ENCODE measurements around the gene LTBP3. TPM values are rescaled to one million over a fixed set of nuclear protein-coding genes. Genes with fewer than 3 reads are reported as not detected.
A peak's percentile ranks its signal among the peaks of the same experiment; 100 is the strongest.

LTBP3 gene
- polyA plus RNA-seq, 5 donors = 184 to 305 (median 276) TPM

DNA sequence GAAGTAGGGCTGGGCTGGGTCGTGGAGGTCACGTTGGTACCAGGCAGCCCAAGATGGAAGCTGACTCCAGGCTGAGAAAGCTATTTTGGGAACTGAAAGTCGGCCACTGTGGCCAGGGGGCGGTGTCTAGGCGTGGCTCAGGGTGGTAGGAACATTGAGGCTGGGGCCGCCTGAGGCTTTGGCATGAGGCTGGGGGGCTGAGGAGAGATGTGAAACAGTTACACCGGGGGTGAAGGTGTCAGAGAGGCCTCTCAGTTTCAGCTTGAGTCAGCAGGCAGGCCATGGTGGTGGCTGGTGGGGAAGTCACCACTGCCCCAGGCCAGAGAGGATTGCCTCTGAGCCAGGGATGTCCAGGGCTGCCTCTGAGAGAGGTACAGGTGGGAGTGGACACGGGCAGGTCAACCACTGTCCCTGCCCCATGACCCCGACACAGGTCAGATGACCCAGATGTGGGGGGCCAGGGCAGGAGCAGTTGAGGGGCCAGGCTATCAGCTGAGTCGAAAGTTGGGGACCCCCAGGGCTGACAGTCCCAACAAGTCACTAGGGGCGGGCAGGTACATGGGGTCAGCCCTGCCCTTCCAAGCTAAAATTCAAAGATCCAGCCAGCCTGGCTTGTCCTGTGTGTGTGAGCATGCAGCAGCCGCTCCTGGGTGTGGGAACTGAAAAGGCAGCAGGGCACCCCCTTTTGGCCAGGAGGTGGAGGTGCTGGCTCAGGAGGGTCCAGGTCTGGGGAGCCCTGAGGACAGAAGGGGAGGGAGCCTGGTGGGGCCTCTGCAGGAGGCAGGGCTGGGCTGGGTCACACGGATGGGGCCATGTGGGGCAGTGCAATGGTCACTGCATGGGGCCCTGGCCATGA lies 30.3 kb upstream of the LTBP3 start:
- no peak for DNase-seq

DNA sequence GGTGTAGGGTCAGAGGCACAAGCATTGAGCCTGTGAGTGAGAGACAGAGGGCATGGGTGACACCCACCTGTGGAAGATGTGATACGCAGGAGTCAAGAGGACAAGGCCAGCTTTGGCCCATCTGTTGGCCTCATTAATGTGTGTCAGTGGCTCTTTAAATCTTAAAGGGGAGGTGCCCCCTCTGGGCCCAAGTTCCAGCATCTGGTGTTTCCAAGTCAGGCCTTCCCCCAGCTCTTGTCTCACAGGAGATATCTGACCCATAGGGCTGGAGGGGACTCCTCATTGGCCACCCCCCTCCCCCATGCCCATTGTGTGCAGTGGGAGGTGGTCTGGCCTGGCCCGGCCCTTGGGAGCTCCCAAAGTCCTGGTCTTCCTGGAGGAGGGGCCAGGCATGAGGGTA lies 28.5 kb upstream of the LTBP3 start:
- no peak for DNase-seq

DNA sequence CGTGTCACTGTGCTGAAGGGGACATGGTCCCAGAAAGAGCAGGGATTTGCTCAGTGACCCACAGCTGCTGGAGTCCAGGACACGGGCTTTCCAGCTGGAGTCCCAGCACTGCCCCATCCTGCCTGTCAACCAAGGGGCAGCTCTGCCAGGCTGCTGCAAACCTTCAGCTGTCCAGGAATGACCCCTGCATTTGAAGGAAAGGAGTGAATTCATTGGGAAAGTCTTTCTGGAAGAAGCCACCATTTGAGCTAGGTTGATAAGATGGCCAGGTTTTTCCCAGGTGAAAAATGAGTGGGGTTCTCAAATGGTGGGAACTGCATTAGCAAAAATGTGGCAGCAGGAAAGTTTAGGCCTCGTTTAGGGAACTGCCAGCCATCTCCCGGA lies 28.1 kb upstream of the LTBP3 start:
- DNase-seq = no peak

DNA sequence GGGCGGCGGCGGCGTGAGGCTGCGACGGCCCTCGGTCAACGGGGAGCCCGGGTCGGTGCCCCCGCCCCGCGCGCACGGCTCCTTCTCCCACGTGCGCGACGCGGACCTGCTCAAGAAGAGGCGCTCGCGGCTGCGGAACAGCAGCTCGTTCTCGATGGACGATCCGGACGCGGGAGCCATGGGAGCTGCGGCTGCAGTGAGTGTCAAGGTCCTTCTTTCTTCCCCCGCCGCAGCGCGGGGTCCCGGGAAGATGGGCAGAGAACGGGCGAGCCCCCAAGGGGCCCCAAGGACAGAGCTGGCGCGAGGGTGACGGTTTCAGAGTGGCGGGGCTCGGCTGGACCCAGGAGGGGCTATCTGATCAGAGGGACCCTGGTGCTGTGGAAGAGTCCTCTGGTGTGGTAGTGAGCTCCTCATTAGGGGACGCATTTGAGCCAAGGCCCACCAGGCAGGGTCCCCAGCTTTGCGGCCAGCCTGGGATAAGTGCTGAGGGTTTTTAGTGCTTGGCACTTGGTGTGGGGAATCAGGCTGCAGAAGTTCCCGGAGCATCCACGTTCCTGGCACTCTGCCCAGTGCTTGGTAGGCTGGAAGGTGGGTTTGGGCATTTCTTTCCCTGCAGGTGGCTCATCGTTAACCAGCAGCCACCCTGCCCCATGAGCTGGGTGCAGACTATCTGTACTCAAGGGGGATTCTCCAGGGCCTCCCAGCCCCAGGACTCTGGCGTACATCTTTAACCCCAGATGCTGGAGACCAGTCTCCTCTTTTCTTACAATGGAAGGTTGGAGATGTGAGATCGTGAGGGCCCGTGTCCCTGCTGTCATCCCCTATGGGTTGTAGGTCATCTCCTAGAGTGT lies 27.5 kb upstream of the LTBP3 start:
- no peak for DNase-seq

DNA sequence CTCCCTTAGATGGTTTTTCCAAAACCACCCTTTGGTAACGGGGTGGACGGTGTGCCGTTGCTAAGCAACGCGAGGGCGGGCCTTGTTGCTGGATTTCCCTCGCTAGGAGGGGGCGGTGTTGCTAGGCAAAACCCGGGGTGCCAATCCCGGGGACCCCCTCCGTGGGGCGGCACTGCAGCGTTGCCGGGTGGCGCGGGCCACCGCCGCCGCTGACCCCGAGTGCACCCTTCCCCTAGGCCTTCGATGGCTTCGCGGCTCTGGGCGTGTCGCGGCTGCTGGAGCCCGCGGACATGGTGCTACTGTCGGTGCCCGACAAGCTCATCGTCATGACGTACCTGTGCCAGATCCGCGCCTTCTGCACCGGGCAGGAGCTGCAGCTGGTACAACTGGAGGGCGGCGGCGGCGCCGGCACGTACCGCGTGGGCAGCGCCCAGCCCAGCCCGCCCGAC lies 26.6 kb upstream of the LTBP3 start:
- DNase-seq = no peak

DNA sequence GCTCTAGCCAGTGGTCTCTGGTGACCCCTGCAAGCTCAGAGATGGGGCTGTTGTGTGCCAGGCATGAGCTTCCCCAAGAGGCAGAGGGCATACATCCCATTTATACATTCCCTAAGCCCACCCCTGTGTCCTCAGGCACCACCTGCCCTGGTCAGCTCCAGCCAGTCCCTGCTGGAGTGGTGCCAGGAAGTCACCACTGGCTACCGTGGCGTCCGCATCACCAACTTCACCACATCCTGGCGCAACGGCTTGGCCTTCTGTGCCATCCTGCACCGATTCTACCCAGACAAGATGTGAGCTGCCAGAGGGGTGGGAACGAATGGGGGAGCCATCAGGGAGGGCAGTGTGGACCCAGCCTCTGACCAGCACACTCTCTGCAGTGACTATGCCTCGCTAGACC lies 25.9 kb upstream of the LTBP3 start:
- DNase-seq = no peak

DNA sequence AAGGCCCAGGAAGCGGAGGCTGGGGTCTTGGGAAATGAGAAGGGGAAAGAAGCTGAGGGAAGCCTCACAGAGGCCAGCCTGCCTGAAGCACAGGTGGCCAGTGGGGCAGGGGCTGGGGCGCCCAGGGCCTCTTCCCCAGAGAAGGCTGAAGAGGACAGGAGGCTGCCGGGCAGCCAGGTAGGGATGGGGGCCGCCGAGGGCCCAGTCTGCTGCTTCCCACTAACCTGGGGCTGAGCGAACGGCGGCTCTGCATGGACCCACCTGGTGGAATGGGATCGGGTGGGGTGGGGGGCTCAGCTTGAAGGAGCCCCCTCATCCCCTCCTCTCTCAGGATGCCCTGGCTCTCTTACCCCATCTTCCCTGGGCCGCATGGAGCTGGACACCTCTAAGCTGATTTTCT lies 25.4 kb upstream of the LTBP3 start:
- no peak for DNase-seq

DNA sequence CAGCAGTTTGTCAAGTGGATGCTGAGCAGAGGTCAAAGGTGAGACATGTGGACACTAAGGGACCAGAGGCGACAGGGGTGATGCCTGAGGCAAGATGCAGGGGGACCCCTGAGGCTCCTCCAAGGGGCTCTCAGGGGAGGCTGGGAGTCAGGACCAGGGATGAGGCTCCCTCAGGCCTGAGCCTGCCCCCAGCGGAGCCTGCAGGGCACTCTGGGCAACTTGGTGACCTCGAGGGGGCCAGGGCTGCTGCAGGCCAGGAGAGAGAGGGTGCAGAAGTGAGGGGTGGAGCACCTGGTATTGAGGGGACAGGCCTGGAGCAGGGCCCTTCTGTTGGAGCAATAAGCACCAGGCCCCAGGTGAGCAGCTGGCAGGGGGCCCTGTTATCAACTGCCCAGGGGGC lies 23.8 kb upstream of the LTBP3 start:
- no peak for DNase-seq

DNA sequence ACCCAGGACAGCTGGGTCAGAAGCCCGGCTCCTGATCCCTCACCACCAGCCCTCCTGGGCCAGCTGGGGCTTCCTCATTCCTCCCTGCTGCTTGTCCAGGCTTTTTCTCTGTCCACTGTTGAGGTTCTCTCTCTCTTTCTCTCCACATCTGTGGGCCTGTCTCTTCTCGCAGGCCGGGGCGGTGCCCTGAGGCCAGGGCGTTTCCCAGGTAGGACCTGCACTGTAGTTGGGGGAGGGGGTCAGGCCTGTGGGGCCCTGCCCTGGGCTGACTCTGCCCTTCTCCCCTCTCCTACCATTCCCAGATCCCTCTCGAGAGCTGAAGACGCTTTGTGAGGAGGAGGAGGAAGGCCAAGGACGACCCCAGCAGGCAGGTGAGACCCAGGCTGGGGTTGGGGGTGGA lies 22.6 kb upstream of the LTBP3 start:
- no peak for DNase-seq

DNA sequence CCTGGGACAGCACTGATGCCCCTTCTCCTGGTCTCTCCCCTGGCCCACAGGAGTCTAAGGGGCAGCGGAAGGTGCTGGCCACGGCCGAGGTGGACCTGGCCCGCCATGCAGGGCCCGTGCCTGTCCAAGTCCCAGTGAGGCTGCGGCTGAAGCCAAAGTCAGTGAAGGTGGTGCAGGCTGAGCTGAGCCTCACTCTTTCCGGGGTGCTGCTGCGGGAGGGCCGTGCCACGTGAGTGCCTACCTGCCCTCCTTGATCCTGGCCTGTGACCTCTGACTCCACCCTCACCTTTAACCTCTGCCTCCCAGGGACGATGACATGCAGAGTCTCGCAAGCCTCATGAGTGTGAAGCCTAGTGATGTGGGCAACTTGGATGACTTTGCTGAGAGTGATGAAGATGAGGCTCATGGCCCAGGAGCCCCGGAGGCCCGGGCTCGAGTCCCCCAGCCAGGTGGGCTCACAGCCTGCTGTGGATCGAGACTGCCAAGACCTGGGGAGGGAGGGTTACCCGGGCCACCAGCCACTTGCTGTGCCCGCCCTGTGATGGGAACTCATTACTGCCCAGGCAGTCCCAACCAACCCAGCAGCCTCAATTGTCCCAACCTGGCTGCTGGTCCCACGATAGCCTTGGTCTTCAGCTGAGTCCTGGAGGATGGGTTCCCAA lies 22.0 kb upstream of the LTBP3 start:
- DNase-seq = no peak

DNA sequence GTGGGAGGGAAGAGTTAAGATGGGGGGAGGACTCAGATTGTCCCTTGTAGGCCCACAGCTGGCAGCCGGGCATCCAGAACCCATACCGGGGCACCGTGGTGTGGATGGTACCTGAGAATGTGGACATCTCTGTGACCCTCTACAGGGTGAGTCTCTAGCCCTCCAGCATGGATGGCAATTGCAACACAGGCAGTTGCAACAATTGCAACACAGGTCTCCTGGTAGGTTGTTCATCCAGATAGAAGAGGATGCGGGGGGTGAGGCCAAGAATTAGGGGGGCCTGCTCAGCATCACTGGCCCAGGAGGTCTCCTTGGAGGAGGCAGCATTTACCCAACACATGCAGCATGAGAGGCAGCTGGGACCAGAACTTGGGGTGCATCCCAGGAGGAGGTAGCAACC lies 21.1 kb upstream of the LTBP3 start:
- no peak for DNase-seq

DNA sequence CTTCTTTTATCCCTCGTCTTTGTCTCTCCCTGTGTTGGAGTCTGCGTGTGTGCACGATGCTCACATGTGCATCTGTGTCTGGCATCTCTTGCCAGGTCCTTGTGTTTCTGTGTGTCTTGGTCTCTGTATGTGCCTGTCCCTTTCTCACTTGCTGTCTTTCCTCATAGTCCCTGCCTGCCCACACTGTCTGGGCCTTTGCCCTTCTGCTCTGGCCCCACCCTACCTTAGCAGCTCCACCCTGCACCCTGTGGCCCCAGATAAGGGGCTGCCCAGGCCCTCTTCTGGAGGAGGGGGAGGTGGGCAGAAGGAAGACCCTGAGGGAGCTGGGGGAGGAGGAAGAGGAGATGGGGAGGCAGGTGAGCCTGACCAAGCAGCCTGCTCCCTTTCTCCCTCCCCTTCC lies 20.5 kb upstream of the LTBP3 start:
- DNase-seq = no peak

DNA sequence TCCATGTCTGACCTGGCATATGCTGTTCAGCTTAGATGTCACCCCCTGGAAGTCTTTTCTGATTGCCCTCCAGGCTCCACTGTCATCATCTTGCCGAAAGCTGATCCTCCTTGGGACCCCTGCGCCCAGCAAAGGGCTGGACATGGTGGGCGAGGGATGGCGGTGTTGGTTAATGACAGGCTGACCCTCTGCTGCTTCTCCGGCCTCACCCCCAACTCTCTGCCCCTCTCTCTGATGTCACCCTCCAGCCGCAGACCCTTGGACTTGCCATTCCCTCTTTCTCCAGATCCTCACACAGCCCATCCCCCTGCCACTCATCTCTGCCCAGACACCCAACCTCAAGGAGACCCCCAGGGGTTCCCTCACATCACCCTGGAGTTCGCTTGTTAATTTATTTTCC lies 20.0 kb upstream of the LTBP3 start:
- DNase-seq = no peak

DNA sequence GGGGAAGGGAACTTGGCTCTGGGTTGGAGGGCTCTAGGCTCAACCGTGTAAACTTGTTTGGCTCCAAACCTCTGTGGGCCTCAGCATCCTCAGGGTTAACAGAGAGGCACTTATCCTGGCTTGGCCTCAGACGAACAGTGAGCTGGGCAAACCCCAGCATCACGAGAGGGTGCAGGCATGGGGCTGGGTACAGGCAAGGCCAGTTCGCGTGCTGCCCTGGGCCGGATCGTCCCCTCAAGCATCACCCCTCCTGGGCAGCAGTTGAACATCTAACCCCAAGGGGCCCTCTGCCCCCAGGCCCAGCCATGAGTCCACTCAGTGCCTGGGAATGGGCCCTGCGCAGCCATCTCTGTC lies 19.6 kb upstream of the LTBP3 start:
- no peak for DNase-seq

DNA sequence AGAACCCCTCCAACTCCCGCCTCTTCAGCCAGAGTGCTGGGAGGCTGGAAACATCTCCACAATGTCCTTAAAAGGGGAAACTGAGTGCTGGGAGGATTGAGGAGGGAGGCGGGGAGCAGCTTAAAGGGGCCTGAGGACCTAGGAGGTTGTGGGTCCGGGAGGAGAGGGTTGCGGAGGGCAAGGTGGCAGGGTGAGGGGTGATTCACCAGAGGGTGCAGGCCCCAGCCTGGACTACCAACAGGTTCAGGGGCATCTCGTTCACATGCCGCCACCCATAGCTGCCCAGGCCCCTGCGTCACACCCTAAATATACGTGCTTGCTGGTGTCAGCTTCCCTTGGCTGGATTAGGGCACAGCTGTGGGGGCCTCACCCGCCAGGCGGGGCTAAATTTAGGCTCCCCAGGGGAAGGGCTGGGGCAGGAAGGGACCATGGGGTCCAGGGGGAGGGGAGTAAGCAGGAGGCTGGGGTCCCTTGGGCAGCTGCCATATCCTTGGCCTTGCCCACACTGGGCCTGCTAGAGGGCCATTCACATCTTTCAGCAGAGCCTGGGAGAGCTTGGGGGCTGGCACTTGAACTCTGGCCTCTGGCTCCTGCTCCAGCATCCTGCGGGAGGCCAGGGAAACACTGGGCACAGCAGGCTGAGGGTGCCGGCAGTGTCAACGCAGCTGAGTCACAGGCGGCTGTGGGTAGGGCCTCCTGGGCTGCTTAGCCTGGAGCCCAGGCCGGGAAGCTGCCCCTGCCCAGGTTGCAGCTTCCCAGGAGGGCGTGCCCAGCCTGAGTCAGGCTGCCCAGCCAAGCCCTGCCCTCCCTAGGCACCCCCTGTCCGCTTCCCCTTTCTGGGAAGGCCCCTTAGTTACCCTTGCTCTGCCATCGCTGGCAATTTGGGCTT lies 19.0 kb upstream of the LTBP3 start:
- no peak for DNase-seq

DNA sequence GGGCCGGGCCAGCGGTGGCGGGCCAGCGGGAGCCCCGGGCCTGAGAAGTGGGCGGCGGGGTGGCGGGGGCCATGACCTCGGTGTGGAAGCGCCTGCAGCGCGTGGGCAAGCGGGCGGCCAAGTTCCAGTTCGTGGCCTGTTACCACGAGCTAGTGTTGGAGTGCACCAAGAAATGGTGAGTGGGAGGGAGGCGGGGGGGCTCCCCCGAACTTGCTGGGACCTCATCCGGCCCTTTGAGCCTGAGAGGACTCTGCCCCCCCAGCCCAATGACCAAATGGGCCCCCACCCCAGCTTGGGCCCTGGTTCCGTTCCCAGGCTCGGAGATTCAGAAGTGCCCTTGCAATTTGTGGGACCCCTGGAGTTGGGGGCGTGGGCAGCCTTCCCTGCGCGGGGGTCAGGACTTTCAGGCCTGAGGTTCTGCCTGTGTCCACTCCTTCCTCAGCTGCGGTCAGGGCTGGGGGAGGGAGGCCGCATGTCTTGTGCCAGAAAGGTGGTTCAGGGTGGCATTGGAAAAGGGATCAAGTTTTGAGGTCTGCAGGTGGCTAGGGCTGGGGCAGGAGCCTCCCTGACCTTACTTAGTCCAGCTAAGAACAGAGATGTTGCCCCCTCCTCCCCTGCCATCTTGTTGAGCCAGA lies 18.2 kb upstream of the LTBP3 start:
- no peak for DNase-seq

DNA sequence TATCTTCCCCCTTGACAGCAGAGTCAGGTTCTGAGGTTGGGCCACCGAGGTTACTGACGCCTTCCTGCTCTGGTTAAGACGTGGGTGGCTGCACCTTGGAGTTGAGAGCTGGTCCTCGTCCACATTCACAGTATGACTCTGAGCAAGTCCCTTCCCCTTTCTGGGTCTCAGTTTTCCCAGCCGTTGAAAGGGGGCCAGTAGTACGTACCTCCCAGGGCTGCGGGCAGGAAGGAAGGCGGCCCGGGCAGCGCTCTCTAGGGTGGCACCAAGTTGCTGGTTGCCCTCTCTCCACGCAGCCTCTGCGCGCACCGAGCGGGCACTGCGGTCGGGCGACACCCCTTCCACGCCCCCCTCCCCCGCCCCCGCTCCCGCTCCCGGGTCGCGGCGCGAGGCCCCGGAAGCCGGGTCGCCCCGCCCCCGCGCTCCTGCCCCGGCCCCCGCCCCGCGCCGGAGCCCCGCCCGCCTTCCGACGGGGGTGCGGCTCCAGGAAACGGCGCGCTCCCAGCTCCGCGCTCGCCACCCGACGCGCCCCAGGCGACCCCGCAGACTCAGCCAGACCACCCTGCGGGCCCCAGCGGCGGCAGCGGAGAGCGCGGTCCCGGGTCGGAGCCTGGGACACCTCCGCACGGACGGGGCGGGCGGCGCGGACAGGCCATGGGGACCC lies 17.5 kb upstream of the LTBP3 start, which contains the start of gene EHBP1L1:
EHBP1L1 (plus strand) TSS at position 486 of the 664 bp plus-strand sequence. CDS start 250 bp downstream, outside the sequence.
- DNase-seq = no peak

DNA sequence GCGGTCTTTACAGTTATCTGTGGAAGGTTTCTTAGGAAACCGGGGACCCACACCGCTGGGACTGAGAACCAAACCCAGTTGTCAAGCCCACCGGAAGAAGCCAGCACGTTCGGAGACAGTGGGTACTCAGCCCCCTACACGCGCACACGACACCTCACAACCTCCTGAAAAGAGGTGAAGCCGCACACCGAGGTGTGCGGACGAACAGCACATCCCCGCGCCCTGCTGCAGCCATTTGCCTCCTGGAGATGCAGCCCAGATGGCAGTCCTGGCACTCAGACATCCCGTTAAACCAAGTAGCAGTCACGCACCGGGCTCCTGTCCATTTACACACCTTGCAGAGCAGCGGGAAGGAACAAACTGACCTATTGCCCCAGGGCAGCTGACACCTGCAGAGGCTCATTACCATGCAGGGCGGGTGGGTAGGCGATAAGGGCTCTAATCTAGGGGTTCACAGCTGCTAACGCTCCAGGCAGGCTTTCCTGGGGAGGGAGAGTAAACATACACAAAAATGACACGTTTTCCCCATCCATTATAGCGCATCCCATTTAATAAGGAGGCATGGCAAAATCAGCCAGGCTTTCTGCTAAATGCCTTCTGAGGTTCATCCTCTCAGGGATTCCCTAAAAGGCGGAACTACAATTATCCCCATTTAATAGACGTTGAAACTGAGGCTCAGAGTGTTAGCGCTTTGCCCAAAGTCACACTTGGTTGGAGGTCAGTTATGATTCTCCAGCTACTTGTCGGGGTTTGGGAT lies 16.8 kb upstream of the LTBP3 start:
- no peak for DNase-seq

DNA sequence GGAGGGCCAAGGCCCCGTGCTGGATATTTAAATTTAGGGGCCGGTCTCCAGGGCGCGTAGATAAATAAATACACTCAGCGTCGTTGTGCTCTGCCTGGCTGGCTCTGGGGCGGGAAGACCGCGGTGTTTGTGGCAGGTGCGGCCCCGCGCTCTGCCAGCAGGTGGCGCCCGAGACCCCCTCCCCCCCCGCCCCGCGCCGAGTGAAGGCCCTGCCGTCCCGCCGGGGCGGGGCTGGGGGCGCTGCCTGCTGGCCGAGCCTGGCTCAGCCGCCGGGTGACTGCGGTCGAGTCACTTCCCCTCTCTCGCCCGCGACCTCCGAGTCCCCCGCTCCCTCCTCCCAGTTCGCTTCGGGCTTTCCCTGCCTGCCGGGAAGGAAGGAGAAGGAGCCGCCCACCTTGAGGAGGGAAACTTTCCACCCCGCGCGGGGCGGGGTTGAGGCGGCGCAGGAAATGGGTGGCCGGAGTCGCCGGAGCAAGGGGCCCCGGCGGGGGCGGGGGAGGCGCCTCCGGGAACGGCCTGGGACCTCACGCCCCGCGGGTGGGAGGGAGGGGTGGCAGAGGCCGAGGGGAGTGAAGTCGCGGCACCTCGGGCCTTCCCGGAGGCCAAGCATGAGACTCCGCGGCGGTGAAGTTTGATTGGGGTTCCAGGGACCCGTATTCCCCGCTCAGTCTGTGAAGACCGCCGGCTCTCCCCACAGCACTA lies 16.1 kb upstream of the LTBP3 start:
- DNase-seq = peak; percentile 82
